GM12878 (cell line): ENCODE results near the gene BRICD5. TPM values are rescaled to one million over a fixed set of nuclear protein-coding genes. Genes with fewer than 3 reads are reported as not detected.

ENCODE experiments used
- ATF7 ChIP-seq: fragments of 450-650 bp; IDR thresholded peaks from 2 replicates; pipeline ENCODE4 v1.6.1; 2016; ENCODE audit warnings: low read depth, mild to moderate bottlenecking
- BHLHE40 ChIP-seq, 2 experiments: fragments of 450-650 bp in 1 of 2; IDR thresholded peaks; 2 replicates each; pipeline ENCODE4 v1.6.1; 2011 to 2017; ENCODE audit warnings: low read depth in 2 of 2, borderline replicate concordance in 1 of 2, improper control_type of control experiment in 1 of 2, low read length in 1 of 2, mild to moderate bottlenecking in 1 of 2
- CREB1 ChIP-seq: IDR thresholded peaks from 2 replicates; pipeline ENCODE4 v1.6.1; 2012; ENCODE audit warnings: low read depth, mild to moderate bottlenecking, inconsistent platforms
- DPF2 ChIP-seq: fragments of 450-650 bp; IDR thresholded peaks from 2 replicates; pipeline ENCODE4 v1.6.1; 2017; ENCODE audit warnings: mild to moderate bottlenecking
- EZH2 ChIP-seq: IDR thresholded peaks from 2 replicates; pipeline ENCODE4 v1.6.1; 2012; ENCODE audit warnings: low read depth, mild to moderate bottlenecking, control low read depth, inconsistent platforms, low read length, borderline replicate concordance; ENCODE audit not compliant: control insufficient read depth
- FOXK2 ChIP-seq: fragments of 450-650 bp; IDR thresholded peaks from 2 replicates; pipeline ENCODE4 v1.6.1; 2017; ENCODE audit warnings: mild to moderate bottlenecking, moderate library complexity
- IRF5 ChIP-seq: fragments of 450-650 bp; IDR thresholded peaks from 2 replicates; pipeline ENCODE4 v1.6.1; 2017; ENCODE audit warnings: borderline replicate concordance
- LARP7 ChIP-seq: fragments of 450-650 bp; IDR thresholded peaks from 2 replicates; pipeline ENCODE4 v1.6.1; 2017; ENCODE audit warnings: mild to moderate bottlenecking
- MTA3 ChIP-seq: IDR thresholded peaks from 2 replicates; pipeline ENCODE4 v1.6.1; 2012; ENCODE audit warnings: low read length, inconsistent platforms, borderline replicate concordance
- MYB ChIP-seq: fragments of 150-350 bp; IDR thresholded peaks from 2 replicates; pipeline ENCODE4 v1.6.1; 2014; ENCODE audit warnings: mild to moderate bottlenecking, low read depth, low read length, borderline replicate concordance
- NFIC ChIP-seq: IDR thresholded peaks from 2 replicates; pipeline ENCODE4 v1.6.1; 2012; ENCODE audit warnings: low read depth, mild to moderate bottlenecking, inconsistent platforms, low read length, moderate library complexity
- NR2C1 ChIP-seq: fragments of 450-650 bp; IDR thresholded peaks from 2 replicates; pipeline ENCODE4 v1.6.1; 2017; ENCODE audit warnings: antibody characterized with exemption, mild to moderate bottlenecking, moderate library complexity
- PBX3 ChIP-seq: IDR thresholded peaks from 2 replicates; pipeline ENCODE4 v1.6.1; 2011; ENCODE audit warnings: mild to moderate bottlenecking, low read depth, low read length, moderate library complexity; ENCODE audit not compliant: insufficient replicate concordance
- PKNOX1 ChIP-seq: fragments of 450-650 bp; IDR thresholded peaks from 2 replicates; pipeline ENCODE4 v1.6.1; 2016; ENCODE audit warnings: mild to moderate bottlenecking
- SMAD1 ChIP-seq: fragments of 450-650 bp; IDR thresholded peaks from 2 replicates; pipeline ENCODE4 v1.6.1; 2018; ENCODE audit warnings: mild to moderate bottlenecking, low read depth; ENCODE audit not compliant: partially characterized antibody
- SMAD5 ChIP-seq: IDR thresholded peaks from 2 replicates; pipeline ENCODE4 v1.6.1; 2016; ENCODE audit warnings: antibody characterized with exemption, low read depth
- TAF1 ChIP-seq: IDR thresholded peaks from 2 replicates; pipeline ENCODE4 v1.6.1; 2011; ENCODE audit warnings: mild to moderate bottlenecking, low read depth, low read length, borderline replicate concordance
- TCF12 ChIP-seq: IDR thresholded peaks from 2 replicates; pipeline ENCODE4 v1.6.1; 2011; ENCODE audit warnings: low read depth, mild to moderate bottlenecking, low read length
- TCF3 ChIP-seq: IDR thresholded peaks from 2 replicates; pipeline ENCODE4 v1.6.1; 2012; ENCODE audit warnings: low read depth, mild to moderate bottlenecking, low read length, borderline replicate concordance; ENCODE audit not compliant: insufficient read depth
- ZBED1 ChIP-seq: IDR thresholded peaks from 2 replicates; pipeline ENCODE4 v1.6.1; 2016; ENCODE audit warnings: borderline replicate concordance
- ZNF622 ChIP-seq: fragments of 450-650 bp; IDR thresholded peaks from 2 replicates; pipeline ENCODE4 v1.6.1; 2017; ENCODE audit warnings: mild to moderate bottlenecking, inconsistent platforms
- polyA plus RNA-seq, 11 experiments: library from polyadenylated mRNA; depleted of rRNA in 4 of 11; unstranded in 6 of 11; stranded (reverse) in 5 of 11; fragments of >200 nt; fragmentation: Nextera tagmentation in 4 of 11; fragmentation: Illumina TruSeq in 1 of 11; extraction: Ambion mirVana in 4 of 11; extraction: Trizol in 1 of 11; gene quantifications; 1 replicate in 1 of 11; 2 replicates in 10 of 11; pipeline versions ENCODE4 v1.2.1 to v1.2.3, GENCODE V29; 2011 to 2016; ENCODE audit warnings: inconsistent platforms in 2 of 11, missing spikeins in 2 of 11, low read depth in 1 of 11
- total RNA-seq, 4 experiments: library from RNA; depleted of rRNA in 3 of 4; stranded (reverse); fragments of >200 nt in 3 of 4; fragmentation: Illumina TruSeq in 1 of 4; extraction: Trizol in 1 of 4; gene quantifications; 2 replicates each; pipeline versions ENCODE4 v1.2.1 to v1.2.3, GENCODE V29; 2013 to 2021
- TF ChIP-seq, protein P1 (sequence below): IDR thresholded peaks from 2 replicates; pipeline ENCODE4 v1.6.1; 2012; ENCODE audit warnings: improper control_type of control experiment, low read depth, low read length; ENCODE audit not compliant: insufficient replicate concordance

BRICD5 gene
- total and polyA plus RNA-seq, 10 of the 15 experiments (the other 5 are each of a cell fraction or from before 2014, with no cell fraction given) = 0.58 to 11.6 (median 1.5) TPM; not detected in 1

- TF ChIP-seq EZH2 (no peak), PBX3 (peak; percentile 8), ZNF622 (no peak), SMAD1 (peak; percentile 71), TCF3 (peak; percentile 12; the same call in 1 of the 2 replicates), MTA3 (no peak; the same call in 1 of the 2 replicates), BHLHE40 (IDR thresholded peaks at IDR 0.05; ENCODE audit: borderline replicate concordance in 1 of 2, low read depth in 2 of 2, low read length in 1 of 2) (peak; percentile 14 to 69; a peak in 3 of 4 replicates), DPF2 (peak; percentile 79; the same call in 1 of the 2 replicates), TAF1 (peak; percentile 94), ZBED1 (0 out of 2 replicates have a peak, but pooled peaks have one; percentile 40), PKNOX1 (no peak), IRF5 (no peak), SMAD5 (peak; percentile 5; the same call in 1 of the 2 replicates), NR2C1 (peak; percentile 72), ATF7 (no peak), CREB1 (no peak), MYB (no peak), LARP7 (peak; percentile 67), NFIC (no peak), TCF12 (0 out of 2 replicates have a peak, but pooled peaks have one; percentile 49), FOXK2 (no peak)
- TF ChIP-seq, protein P1, sequence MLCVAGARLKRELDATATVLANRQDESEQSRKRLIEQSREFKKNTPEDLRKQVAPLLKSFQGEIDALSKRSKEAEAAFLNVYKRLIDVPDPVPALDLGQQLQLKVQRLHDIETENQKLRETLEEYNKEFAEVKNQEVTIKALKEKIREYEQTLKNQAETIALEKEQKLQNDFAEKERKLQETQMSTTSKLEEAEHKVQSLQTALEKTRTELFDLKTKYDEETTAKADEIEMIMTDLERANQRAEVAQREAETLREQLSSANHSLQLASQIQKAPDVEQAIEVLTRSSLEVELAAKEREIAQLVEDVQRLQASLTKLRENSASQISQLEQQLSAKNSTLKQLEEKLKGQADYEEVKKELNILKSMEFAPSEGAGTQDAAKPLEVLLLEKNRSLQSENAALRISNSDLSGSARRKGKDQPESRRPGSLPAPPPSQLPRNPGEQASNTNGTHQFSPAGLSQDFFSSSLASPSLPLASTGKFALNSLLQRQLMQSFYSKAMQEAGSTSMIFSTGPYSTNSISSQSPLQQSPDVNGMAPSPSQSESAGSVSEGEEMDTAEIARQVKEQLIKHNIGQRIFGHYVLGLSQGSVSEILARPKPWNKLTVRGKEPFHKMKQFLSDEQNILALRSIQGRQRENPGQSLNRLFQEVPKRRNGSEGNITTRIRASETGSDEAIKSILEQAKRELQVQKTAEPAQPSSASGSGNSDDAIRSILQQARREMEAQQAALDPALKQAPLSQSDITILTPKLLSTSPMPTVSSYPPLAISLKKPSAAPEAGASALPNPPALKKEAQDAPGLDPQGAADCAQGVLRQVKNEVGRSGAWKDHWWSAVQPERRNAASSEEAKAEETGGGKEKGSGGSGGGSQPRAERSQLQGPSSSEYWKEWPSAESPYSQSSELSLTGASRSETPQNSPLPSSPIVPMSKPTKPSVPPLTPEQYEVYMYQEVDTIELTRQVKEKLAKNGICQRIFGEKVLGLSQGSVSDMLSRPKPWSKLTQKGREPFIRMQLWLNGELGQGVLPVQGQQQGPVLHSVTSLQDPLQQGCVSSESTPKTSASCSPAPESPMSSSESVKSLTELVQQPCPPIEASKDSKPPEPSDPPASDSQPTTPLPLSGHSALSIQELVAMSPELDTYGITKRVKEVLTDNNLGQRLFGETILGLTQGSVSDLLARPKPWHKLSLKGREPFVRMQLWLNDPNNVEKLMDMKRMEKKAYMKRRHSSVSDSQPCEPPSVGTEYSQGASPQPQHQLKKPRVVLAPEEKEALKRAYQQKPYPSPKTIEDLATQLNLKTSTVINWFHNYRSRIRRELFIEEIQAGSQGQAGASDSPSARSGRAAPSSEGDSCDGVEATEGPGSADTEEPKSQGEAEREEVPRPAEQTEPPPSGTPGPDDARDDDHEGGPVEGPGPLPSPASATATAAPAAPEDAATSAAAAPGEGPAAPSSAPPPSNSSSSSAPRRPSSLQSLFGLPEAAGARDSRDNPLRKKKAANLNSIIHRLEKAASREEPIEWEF = no peak
Observed at GRCh38 chr16:2251296-2252111, 40.8 kb upstream of the BRICD5 start, which contains the start of gene ECI1 (continued).
